ENCODE data around the gene SENP5.

GRCh38 chr3:196983186-196983585, 115.5 kb downstream of the SENP5 start:
- no peak for TF ChIP-seq CTCF (IDR thresholded peaks at IDR 0.05)
- TF ChIP-seq POLR2A (IDR thresholded peaks at IDR 0.05): no peak
